DMS53 treated with DMSO at 0.1 percent for 48 hours (cell line): ENCODE data around the gene MAT1A.
A peak's percentile ranks its signal among the peaks of the same experiment; 100 is the strongest.
"Not testable (repeated sequence)": the region's sequence is repeated elsewhere in the genome, so short reads cannot be mapped to it uniquely, and the experiment has no call there.

Experiments
- DNase-seq: peaks from one replicate; lab custom pipeline; 2025; ENCODE audit not compliant: unreplicated experiment; lab: John Stamatoyannopoulos, UW

The MAT1A gene

GRCh38 chr10:80289451-80290287, at the start of gene MAT1A:
TSS of gene MAT1A (minus strand) at chr10:80289658. CDS start at chr10:80289423, 235 bp downstream.
- DNase-seq: peak; percentile 82

- DNase-seq: no peak
Measured at GRCh38 chr10:80333983-80334382, 44.5 kb upstream of the MAT1A start.

- no peak for DNase-seq
Measured at GRCh38 chr10:80324891-80325364, 35.5 kb upstream of the MAT1A start.

GRCh38 chr10:80324086-80324485, 34.6 kb upstream of the MAT1A start:
- peak; percentile 25 for DNase-seq

- no peak for DNase-seq
Measured at GRCh38 chr10:80323311-80323710, 33.9 kb upstream of the MAT1A start.

- DNase-seq: no peak
Measured at GRCh38 chr10:80322711-80323110, 33.3 kb upstream of the MAT1A start.

- no peak for DNase-seq
Measured at GRCh38 chr10:80322158-80322557, 32.7 kb upstream of the MAT1A start.

- no peak for DNase-seq
Measured at GRCh38 chr10:80321183-80321582, 31.7 kb upstream of the MAT1A start.

- no peak for DNase-seq
Measured at GRCh38 chr10:80320377-80320776, 30.9 kb upstream of the MAT1A start.

- no peak for DNase-seq
Measured at GRCh38 chr10:80319725-80320290, 30.4 kb upstream of the MAT1A start.

GRCh38 chr10:80319318-80319717, 29.9 kb upstream of the MAT1A start:
- DNase-seq: no peak

- DNase-seq: no peak
Measured at GRCh38 chr10:80318742-80319141, 29.3 kb upstream of the MAT1A start.

- DNase-seq: no peak
Measured at GRCh38 chr10:80315391-80315790, 25.9 kb upstream of the MAT1A start.

- DNase-seq: no peak
Measured at GRCh38 chr10:80313523-80313922, 24.1 kb upstream of the MAT1A start.

GRCh38 chr10:80305989-80306388, 16.5 kb upstream of the MAT1A start:
- not testable (repeated sequence) for DNase-seq

GRCh38 chr10:80296942-80297341, 7.5 kb upstream of the MAT1A start:
- no peak for DNase-seq

- DNase-seq: no peak
Measured at GRCh38 chr10:80292607-80293239, 3.3 kb upstream of the MAT1A start.

- no peak for DNase-seq
Measured at GRCh38 chr10:80290474-80291220, 1.2 kb upstream of the MAT1A start.

GRCh38 chr10:80288849-80289248, 609 bp downstream of the MAT1A start:
- no peak for DNase-seq

GRCh38 chr10:80284522-80284921, 4.9 kb downstream of the MAT1A start:
- DNase-seq: no peak

GRCh38 chr10:80283536-80284199, 5.8 kb downstream of the MAT1A start:
- no peak for DNase-seq
